GM19351 (cell line): ENCODE measurements around the gene RET.
A peak's percentile ranks its signal among the peaks of the same experiment; 100 is the strongest.

ENCODE experiments used
- ATAC-seq: cut with Tn5 transposase; IDR thresholded peaks from one replicate; pipeline ENCODE4 v1.9.1; 2021; ENCODE audit warnings: mild to moderate bottlenecking, moderate library complexity; ENCODE audit not compliant: unreplicated experiment

Gene RET

DNA sequence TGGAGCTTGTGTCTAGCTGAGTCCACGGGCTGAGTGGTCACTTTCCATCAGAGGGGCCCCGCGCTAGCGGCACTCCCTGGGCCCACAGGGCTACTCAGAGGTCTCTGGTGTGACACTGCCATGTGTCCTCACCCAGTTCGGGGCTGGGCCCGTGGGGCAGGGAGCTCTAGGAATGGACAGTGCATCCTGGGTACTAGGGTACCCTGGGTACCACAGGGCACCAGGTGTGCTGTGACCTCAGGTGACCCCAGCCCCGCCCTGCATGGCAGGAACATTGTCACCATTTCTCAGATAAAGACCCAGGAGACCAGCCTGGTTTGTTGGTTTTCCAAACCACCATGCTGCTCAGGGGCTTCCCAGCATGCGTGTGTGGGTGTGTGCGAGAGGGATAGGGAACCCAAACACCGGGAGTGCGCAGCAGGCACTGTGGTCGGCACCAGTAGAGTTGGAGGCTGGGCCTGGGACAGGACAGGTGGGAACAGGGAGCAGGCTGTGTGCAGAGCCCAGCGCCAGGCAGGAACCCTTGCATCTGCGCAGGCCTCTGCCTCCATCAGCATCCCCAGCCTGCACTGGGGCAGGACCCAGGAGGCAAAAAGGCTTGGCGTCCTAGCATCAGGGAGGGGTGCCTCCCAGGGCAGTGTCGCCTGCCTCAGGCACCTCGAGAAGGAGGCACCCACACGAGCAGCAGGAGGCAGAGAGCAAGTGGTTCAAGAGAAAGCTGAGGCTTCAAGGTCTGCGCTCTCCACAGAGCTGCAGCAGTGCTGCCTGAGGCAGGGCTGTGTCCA is 42.0 kb downstream of the RET start:
- ATAC-seq: no peak

DNA sequence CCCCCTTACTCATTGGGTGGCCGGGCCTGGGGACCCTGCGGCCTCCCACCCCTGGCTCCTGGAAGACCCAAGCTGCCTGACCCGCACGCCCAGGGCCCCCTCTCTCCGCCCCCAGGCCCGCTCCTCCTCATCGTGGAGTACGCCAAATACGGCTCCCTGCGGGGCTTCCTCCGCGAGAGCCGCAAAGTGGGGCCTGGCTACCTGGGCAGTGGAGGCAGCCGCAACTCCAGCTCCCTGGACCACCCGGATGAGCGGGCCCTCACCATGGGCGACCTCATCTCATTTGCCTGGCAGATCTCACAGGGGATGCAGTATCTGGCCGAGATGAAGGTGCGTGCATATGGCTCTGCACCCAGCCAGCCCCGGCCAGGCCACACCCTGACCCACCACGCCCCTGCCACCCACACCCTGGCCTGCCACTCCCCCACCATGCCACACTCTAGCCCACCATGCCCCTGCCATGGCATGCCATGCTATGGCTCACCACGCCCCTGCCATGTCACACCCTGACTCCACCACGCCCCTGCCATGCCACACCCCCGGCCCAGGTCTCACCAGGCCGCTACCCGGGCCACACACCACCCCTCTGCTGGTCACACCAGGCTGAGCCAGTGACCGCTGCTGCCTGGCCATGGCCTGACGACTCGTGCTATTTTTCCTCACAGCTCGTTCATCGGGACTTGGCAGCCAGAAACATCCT is 42.7 kb downstream of the RET start:
- ATAC-seq: no peak

DNA sequence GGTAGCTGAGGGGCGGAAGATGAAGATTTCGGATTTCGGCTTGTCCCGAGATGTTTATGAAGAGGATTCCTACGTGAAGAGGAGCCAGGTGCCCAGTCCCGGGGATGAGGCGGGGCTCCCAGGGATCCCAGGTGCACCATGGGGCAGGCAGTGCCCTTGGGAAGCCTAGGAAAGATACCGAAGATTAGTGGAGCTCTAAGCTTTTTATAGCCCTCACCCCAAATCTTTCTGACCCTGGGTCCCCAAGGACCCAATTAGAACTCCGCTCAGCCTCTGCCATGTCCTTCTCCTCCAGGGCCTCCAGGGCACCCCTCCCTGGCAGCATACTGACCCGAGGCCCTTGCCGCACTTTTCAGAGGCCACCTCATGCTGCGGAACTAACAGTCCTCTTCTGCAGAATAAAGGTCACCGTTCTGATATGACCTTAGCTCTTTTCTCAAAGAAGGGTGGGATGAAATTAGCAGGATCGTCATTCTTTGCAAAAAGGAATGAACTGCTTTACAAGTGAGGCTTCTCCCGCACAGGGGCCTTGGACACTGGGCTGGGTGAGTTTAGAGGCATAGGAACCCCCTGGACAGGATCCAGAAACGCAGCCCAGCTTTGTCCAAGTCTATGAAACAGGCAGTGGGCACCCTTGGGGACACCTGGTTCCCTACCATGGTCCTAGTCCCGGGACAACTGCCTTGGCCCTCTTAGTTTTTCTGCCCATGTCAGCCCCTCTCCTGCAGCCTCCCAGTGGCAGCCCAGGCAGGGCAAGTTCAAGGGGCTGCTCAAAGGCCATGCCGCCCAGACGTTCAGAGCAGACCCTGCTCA is 43.5 kb downstream of the RET start:
- ATAC-seq: peak; percentile 16

DNA sequence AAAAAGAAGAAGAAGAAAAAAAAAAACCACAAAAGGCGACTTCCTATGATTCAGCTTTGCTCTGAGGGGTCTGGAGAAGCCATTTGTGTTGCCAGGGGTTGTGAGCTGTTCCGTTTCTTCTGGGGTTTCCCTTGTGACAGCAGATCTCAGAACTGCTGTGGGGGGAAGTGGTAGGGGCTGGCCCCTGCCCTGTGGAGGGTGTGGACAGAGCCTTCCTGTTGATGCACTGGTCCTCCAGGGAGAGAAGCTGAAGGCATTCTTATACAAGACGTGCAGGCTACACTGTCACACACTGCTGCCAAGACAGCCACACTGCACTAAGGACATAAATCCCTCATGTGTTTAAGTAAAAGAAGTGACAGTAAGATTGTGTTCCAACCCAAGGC is 44.1 kb downstream of the RET start:
- ATAC-seq: peak; percentile 89

DNA sequence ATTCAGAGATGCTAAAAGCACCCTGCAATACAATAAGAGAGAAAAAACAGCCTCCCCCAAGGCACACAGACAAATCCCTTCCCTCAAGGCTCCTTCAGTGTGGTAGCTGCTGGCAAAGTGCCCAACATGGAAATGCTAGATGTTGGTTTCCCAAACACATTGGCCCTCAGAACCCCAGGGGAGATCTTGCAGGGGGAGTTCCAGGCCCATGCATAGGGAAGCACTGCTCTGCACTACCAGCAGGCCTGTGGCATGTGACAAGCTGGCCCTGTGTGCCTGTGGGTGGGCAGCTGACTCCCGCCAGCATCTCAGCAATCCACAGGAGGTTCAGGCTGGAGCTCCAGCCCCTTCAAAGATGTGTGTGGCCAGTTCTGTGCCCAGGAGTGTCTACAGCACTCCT is 44.6 kb downstream of the RET start:
- no peak for ATAC-seq

DNA sequence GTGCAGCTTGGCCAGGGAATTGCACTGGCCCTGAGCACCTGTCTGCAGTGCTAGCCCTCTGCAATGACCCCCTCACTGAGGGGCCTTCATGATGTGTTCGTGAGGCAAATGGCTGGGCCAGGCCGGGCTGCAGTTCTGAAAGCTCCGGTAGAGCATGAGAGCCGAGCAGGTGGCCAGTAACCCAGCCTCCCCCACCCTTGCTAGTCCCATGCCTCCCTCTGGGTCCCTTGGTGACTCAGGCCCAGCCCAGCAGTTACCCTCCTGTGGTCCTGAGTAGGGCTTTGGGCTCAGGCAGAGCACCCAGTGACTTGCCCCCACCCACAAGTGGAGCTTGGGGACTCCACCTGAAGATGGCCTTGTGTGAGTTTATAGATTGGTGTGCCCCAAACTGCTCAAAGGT is 45.2 kb downstream of the RET start:
- ATAC-seq: no peak

DNA sequence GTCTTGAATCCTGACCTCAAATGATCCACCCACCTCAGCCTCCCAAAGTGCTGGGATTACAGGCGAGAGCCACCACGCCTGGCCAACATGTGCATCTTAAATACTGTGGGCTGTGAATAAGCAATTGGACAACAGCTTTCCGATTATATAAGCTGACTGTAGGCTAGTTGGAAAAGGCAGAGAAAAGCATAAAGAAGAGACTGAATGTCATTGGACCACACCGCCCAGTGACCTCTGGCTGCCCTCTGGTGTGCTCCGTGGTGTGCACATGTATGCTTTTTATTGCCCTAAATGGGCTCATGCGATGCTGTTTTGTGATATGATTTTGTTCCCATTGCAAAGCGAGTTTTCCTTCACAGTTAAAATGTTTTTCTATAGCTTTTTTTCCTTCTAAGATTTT is 46.0 kb downstream of the RET start:
- no peak for ATAC-seq

DNA sequence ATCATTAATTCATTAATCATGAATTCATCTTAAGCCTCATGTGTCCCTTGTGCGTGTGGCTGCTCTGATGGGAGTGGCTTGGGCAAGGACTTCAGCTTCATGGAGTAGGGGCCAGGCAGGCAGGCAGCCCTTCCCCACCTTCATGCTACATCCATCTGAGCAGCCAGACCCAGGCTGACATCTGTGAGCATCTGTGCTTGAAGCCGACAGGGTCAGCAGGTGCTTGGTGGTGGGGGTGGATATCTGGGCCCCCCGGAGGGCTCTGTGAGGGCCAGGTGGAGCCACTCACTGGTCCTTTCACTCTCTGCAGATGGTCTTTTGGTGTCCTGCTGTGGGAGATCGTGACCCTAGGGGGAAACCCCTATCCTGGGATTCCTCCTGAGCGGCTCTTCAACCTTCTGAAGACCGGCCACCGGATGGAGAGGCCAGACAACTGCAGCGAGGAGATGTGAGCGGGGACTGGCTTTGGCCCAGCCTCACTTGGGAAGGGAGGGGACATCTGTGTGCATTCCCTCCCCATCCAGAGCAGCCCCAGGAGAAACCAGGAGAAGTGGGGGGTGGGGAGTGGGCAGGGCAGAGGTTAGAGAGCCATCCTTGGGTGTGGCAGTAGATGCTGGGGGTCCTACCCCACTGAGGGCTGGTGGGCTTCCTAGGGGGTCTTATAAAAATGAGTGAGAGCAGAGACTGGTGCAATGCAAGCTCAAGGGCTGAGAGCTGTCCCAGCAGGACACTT is 46.7 kb downstream of the RET start:
- no peak for ATAC-seq

DNA sequence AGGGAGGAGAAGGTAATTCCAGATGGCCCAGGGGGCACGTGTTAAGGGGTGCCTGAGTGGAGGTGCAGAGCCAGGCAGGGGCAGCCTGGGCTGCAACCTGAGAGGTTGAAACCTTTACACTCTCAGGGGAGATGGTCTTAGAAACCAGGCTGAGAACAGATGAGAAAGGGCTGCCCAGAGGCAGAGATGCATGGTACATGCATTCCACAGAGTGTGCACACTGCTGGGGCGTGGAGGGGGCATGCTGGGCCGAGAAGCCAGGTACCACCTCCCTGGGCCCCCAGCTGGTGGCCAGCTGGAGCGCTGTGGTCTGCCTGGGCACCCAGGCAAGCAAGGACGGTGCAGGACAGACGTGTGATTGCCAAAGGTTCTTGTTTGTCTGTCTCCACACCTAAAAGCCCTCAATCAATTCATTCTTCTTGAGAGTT is 47.2 kb downstream of the RET start:
- ATAC-seq: no peak

DNA sequence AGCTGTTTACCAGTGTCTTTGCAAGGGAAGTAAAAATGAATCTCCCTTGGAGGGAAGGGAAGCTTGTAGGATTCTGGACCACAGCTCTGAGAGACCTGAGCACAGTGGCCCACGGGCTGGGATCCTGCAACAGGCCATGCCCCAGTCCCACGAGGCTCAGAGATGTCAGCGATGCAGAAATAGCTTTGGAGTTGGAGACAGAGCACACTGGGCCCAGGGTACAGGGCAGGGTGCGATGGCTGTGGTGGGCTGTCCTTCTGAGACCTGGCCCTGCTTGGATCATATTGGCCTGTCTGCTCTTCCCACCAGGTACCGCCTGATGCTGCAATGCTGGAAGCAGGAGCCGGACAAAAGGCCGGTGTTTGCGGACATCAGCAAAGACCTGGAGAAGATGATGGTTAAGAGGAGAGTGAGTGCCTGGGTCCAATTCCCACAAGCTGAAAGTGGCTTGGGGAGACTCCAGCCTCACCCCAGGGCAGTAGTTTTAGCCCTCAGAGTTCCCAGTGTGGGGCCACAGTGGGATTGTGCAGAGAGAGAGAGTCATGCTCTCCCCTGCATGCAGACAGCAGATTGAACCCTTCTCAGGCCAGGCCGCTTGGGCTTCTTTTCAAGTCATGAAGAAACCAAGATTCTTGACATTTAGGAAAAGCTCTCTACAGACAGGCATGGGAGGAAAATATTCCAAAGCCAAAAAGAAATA is 47.9 kb downstream of the RET start:
- no peak for ATAC-seq

DNA sequence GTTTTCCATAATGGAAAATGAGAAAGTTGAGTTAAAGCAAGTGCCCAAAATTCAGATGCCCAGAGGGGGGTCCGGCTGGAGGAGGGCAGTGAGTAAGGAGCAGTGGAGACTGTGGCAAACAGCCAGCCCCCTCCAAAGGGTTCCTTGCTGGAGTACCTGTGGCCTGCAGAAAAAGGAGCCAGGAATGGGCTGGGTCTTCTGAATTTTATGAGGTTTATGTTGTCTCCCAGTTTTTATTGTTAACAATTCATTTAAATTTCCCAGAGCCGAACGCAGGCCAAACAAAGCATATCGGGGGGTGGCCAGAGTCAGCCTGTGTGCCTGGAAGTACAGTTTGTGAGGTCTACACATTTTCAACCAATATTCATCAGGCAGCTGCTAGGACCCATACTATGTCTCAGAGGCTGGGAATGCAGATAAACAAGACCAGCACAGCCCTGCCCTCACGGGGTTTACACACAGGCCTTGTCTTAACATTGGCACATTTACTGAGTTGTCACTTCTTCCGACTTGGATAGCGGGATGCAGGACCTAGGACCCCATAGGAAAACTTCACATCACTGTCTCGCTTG is 48.5 kb downstream of the RET start:
- no peak for ATAC-seq

DNA sequence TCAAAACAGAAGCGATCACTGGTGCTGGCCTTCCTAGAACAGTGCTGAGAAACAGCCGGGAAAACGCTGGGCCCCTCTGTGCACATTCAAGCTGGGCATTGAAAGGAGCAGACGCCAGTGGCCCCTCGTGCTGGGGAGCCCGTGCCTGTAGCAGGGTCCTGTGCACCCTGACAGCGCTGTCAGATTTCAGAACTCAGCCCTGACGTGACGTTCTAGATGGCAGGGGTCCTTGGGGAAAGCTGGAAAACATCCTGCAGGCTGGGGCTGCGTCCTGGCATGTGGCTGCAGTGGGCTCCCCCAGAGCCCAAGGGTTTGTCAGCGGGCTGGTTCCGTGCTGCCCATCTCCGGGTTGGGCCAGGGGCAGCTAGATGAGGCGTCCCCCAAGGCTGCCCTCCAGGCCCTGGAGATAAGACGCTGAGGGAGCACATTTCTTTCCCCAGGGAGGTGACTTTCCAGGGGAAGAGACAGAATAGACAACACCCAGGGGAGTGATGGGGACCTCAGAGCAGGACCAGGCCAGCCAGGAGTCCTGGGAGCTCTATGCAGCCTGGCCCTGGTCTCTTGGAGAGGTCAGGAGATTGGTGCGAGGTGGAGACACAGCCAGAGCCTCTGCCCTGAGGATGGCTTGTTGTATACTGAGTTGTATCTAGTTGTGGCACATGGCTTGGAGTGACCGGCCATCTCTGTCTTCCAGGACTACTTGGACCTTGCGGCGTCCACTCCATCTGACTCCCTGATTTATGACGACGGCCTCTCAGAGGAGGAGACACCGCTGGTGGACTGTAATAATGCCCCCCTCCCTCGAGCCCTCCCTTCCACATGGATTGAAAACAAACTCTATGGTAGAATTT is 49.2 kb downstream of the RET start:
- ATAC-seq: no peak

DNA sequence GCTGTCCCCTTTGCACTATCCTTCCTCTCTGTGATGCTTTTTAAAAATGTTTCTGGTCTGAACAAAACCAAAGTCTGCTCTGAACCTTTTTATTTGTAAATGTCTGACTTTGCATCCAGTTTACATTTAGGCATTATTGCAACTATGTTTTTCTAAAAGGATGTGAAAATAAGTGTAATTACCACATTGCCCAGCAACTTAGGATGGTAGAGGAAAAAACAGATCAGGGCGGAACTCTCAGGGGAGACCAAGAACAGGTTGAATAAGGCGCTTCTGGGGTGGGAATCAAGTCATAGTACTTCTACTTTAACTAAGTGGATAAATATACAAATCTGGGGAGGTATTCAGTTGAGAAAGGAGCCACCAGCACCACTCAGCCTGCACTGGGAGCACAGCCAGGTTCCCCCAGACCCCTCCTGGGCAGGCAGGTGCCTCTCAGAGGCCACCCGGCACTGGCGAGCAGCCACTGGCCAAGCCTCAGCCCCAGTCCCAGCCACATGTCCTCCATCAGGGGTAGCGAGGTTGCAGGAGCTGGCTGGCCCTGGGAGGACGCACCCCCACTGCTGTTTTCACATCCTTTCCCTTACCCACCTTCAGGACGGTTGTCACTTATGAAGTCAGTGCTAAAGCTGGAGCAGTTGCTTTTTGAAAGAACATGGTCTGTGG is 50.0 kb downstream of the RET start:
- ATAC-seq: no peak

DNA sequence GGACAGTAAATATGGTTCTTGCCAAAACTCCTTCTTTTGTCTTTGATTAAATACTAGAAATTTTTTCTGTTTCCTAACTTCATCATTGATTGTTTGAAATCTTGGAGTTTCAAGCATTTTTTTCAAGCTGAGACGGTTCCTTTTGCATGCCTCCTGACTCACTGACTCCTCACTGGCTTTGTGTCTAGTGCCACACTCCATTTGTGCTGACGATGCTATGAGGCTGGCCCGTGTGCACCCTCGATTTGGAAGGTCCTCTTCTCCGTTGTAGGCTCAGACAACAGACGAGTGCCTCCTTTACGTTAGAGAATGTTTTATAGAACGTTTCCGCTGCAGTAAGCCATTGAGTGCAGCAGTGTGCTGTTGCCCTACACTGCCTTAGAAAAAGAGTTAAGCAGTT is 50.6 kb downstream of the RET start:
- ATAC-seq: no peak

DNA sequence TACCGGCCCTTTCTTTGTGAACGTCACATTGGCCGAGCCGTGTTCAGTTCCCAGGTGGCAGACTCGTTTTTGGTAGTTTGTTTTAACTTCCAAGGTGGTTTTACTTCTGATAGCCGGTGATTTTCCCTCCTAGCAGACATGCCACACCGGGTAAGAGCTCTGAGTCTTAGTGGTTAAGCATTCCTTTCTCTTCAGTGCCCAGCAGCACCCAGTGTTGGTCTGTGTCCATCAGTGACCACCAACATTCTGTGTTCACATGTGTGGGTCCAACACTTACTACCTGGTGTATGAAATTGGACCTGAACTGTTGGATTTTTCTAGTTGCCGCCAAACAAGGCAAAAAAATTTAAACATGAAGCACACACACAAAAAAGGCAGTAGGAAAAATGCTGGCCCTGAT is 51.5 kb downstream of the RET start:
- no peak for ATAC-seq

DNA sequence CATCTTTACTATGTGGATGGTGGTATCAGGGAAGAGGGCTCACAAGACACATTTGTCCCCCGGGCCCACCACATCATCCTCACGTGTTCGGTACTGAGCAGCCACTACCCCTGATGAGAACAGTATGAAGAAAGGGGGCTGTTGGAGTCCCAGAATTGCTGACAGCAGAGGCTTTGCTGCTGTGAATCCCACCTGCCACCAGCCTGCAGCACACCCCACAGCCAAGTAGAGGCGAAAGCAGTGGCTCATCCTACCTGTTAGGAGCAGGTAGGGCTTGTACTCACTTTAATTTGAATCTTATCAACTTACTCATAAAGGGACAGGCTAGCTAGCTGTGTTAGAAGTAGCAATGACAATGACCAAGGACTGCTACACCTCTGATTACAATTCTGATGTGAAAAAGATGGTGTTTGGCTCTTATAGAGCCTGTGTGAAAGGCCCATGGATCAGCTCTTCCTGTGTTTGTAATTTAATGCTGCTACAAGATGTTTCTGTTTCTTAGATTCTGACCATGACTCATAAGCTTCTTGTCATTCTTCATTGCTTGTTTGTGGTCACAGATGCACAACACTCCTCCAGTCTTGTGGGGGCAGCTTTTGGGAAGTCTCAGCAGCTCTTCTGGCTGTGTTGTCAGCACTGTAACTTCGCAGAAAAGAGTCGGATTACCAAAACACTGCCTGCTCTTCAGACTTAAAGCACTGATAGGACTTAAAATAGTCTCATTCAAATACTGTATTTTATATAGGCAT is 52.3 kb downstream of the RET start:
- ATAC-seq: peak; percentile 71

DNA sequence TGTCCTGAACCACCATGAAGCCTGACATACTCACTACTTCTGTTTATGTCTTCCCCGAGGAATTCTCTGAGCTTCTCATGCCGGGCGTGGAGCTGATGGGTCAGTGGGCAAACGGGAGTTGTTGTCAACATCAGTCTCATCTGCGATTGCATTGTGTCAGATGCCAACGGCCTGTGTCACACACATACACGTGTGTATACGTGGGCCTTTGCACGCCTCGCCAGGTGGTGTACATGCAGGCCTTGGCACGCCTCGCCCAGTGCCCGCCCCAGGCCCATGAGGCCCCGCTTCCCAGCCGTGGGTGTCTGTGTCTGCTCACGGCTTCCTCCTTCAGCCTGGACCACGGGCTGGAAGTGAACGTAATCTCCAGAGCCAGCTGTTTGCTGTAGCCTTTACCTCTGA is 53.9 kb downstream of the RET start:
- ATAC-seq: no peak

DNA sequence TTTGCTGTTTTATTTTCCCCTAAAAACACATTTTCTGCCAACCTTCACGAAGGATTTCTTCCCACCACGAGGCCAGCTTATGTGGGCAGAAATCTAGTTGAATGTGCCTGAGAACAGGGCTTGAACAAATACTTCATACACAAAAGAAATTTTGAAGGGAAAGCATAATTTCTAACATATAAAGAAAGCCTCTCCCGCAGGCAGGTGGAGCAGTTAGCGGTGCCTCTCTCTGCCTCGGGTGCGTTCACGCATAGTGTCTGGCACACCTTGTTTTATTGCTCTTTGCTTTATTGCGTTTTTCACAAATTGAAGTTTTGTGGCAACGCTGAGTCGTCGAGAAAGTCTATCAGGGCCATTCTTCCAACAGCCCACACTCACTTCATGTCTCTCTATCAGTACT is 54.4 kb downstream of the RET start:
- ATAC-seq: no peak
